Left renal cortex interstitium (tissue), 4 donors: ENCODE data around the gene GPER1. TPM values are rescaled to one million over a fixed set of nuclear protein-coding genes. Genes with fewer than 3 reads are reported as not detected.

ENCODE experiments used
- DNase-seq, 4 donors: peaks; one replicate each; pipeline ENCODE4 v3.0.0-alpha.2; 2013; ENCODE audit warnings: low read depth in 4 of 4, low spot score in 2 of 4, missing footprints in 1 of 4
- polyA plus RNA-seq, 4 donors: library from polyadenylated mRNA; unstranded; fragments of 120-200 nt; gene quantifications; one replicate each; pipeline ENCODE4 v1.2.1, GENCODE V29; 2013; ENCODE audit not compliant: insufficient read length in 4 of 4

Gene GPER1
- polyA plus RNA-seq, 4 donors, result 5.0 to 6.9 (median 6.6) TPM

- peak in 1 of 4 donors; percentile 52 for DNase-seq
Observed at GRCh38 chr7:1086588-1087464, 1.1 kb upstream of the GPER1 start.

- no peak for DNase-seq
Observed at GRCh38 chr7:1087465-1087814, 473 bp upstream of the GPER1 start.

- DNase-seq, result no peak
Observed at GRCh38 chr7:1090236-1090635, 2.3 kb downstream of the GPER1 start.

- no peak for DNase-seq
Observed at GRCh38 chr7:1090686-1091643, 3.1 kb downstream of the GPER1 start.

GRCh38 chr7:1091644-1092027 lies 3.7 kb downstream of the GPER1 start:
- DNase-seq, result no peak

GRCh38 chr7:1092161-1092632 lies 4.3 kb downstream of the GPER1 start:
- DNase-seq, result no peak

GRCh38 chr7:1092806-1093501 lies 5.0 kb downstream of the GPER1 start:
- no peak for DNase-seq

- DNase-seq, result no peak
Observed at GRCh38 chr7:1093502-1093843, 5.6 kb downstream of the GPER1 start.

- no peak for DNase-seq
Observed at GRCh38 chr7:1093916-1094508, 6.1 kb downstream of the GPER1 start.

GRCh38 chr7:1094870-1095269 lies 7.0 kb downstream of the GPER1 start:
- DNase-seq, result no peak

- no peak for DNase-seq
Observed at GRCh38 chr7:1095621-1096155, 7.8 kb downstream of the GPER1 start.

GRCh38 chr7:1096156-1097119 lies 8.5 kb downstream of the GPER1 start:
- no peak for DNase-seq

- no peak for DNase-seq
Observed at GRCh38 chr7:1097120-1097504, 9.2 kb downstream of the GPER1 start.

- DNase-seq, result no peak
Observed at GRCh38 chr7:1098243-1099153, 10.6 kb downstream of the GPER1 start.

- no peak for DNase-seq
Observed at GRCh38 chr7:1099154-1099542, 11.2 kb downstream of the GPER1 start.

GRCh38 chr7:1099637-1100036 lies 11.7 kb downstream of the GPER1 start:
- no peak for DNase-seq

- DNase-seq, result no peak
Observed at GRCh38 chr7:1100386-1100785, 12.5 kb downstream of the GPER1 start.
